Measurements from ENCODE around the gene ARRB1. TPM values are rescaled to one million over a fixed set of nuclear protein-coding genes. Genes with fewer than 3 reads are reported as not detected.
A peak's percentile ranks its signal among the peaks of the same experiment; 100 is the strongest.

Gene ARRB1
- total and polyA plus RNA-seq, 4 donors = 3.3 to 21.2 (median 12.5) TPM

DNA sequence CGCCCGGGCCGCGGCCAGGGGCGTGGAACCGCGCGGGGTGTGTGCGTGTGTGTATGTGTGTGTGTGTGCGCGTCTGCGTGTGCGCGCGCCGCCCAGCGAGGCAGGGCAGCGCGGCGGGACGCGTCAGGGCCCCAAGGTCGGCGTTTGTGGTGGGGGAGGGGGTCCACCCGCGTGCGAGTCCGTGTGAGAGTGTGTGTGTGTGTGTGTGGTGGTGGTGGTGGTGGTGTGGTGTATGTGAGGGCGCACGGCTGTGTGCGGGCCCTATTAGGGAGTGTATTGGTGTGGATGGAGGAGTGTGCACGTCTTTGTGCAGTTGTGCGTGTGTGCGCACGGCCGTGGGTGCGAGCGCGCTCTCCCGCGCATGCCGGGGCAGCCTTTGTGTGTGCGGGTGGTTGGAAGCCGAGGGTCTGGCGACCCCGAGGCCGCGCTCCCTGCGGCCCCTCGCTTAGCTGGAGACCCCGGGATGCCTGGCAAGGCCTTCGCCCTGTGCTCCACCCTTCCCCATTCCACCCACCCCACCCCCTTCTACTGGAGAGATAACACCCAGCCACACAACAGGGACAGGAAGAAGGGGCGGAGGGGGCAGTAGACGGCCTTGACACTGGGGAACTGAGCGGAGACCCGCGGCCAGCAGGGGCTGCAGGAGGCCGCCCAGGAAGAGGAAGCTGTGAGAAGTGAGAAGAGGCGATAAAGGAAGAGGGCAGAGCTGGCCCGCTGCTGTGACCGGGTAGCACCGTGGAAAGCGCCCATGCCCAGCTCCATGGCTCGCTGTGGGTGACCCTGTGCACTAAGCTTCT, 528 bp upstream of the ARRB1 start:
- peak; percentile 70 for DNase-seq (ENCODE audit: low spot score)
- no peaks in the 10 kb centered on the region for H3K27me3 ChIP-seq (ENCODE audit: control insufficient read depth in 4 of 4, insufficient read depth in 4 of 4, low read length in 3 of 4)
- H3K9ac ChIP-seq (ENCODE audit: low read depth in 1 of 2, low read length in 2 of 2) = no peak overlapping the region
- no peaks in the 10 kb centered on the region for H3K36me3 ChIP-seq (ENCODE audit: control insufficient read depth in 4 of 4, insufficient read depth in 3 of 4, low read depth in 1 of 4, low read length in 3 of 4)
- peak overlapping the region; percentile 80 to 92 for H3K27ac ChIP-seq (ENCODE audit: low read depth in 1 of 2, low read length in 2 of 2)
- TF ChIP-seq HNF4A (conservative IDR thresholded peaks at IDR 0.05) (no peak), RAD21 (IDR thresholded peaks at IDR 0.05) (peak in 1 of 2 donors; percentile 27), TAF1 (conservative IDR thresholded peaks at IDR 0.05) (no peak), NR2F2 (IDR thresholded peaks at IDR 0.05) (peak; percentile 93), RXRA (IDR thresholded peaks at IDR 0.05) (no peak), SP1 (IDR thresholded peaks at IDR 0.05) (no peak), YY1 (IDR thresholded peaks at IDR 0.05) (no peak), GABPA (IDR thresholded peaks at IDR 0.05 in 1 of 2, conservative IDR thresholded peaks at IDR 0.05 in 1 of 2) (no peak), JUND (IDR thresholded peaks at IDR 0.05) (no peak), FOXA2 (IDR thresholded peaks at IDR 0.05) (no peak), HNF4G (IDR thresholded peaks at IDR 0.05) (no peak), EGR1 (IDR thresholded peaks at IDR 0.05; ENCODE audit: low read depth in 2 of 2) (no peak), FOXA1 (IDR thresholded peaks at IDR 0.05) (no peak)
- TF ChIP-seq, protein P1, sequence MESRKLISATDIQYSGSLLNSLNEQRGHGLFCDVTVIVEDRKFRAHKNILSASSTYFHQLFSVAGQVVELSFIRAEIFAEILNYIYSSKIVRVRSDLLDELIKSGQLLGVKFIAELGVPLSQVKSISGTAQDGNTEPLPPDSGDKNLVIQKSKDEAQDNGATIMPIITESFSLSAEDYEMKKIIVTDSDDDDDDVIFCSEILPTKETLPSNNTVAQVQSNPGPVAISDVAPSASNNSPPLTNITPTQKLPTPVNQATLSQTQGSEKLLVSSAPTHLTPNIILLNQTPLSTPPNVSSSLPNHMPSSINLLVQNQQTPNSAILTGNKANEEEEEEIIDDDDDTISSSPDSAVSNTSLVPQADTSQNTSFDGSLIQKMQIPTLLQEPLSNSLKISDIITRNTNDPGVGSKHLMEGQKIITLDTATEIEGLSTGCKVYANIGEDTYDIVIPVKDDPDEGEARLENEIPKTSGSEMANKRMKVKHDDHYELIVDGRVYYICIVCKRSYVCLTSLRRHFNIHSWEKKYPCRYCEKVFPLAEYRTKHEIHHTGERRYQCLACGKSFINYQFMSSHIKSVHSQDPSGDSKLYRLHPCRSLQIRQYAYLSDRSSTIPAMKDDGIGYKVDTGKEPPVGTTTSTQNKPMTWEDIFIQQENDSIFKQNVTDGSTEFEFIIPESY (IDR thresholded peaks at IDR 0.05) = no peak
- TF ChIP-seq, protein P2, sequence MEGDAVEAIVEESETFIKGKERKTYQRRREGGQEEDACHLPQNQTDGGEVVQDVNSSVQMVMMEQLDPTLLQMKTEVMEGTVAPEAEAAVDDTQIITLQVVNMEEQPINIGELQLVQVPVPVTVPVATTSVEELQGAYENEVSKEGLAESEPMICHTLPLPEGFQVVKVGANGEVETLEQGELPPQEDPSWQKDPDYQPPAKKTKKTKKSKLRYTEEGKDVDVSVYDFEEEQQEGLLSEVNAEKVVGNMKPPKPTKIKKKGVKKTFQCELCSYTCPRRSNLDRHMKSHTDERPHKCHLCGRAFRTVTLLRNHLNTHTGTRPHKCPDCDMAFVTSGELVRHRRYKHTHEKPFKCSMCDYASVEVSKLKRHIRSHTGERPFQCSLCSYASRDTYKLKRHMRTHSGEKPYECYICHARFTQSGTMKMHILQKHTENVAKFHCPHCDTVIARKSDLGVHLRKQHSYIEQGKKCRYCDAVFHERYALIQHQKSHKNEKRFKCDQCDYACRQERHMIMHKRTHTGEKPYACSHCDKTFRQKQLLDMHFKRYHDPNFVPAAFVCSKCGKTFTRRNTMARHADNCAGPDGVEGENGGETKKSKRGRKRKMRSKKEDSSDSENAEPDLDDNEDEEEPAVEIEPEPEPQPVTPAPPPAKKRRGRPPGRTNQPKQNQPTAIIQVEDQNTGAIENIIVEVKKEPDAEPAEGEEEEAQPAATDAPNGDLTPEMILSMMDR (IDR thresholded peaks at IDR 0.05; ENCODE audit: low read depth, low read length, missing input control) = no peak
- TF ChIP-seq, protein P3, sequence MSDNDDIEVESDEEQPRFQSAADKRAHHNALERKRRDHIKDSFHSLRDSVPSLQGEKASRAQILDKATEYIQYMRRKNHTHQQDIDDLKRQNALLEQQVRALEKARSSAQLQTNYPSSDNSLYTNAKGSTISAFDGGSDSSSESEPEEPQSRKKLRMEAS (IDR thresholded peaks at IDR 0.05) = no peak
- TF ChIP-seq, protein P4, sequence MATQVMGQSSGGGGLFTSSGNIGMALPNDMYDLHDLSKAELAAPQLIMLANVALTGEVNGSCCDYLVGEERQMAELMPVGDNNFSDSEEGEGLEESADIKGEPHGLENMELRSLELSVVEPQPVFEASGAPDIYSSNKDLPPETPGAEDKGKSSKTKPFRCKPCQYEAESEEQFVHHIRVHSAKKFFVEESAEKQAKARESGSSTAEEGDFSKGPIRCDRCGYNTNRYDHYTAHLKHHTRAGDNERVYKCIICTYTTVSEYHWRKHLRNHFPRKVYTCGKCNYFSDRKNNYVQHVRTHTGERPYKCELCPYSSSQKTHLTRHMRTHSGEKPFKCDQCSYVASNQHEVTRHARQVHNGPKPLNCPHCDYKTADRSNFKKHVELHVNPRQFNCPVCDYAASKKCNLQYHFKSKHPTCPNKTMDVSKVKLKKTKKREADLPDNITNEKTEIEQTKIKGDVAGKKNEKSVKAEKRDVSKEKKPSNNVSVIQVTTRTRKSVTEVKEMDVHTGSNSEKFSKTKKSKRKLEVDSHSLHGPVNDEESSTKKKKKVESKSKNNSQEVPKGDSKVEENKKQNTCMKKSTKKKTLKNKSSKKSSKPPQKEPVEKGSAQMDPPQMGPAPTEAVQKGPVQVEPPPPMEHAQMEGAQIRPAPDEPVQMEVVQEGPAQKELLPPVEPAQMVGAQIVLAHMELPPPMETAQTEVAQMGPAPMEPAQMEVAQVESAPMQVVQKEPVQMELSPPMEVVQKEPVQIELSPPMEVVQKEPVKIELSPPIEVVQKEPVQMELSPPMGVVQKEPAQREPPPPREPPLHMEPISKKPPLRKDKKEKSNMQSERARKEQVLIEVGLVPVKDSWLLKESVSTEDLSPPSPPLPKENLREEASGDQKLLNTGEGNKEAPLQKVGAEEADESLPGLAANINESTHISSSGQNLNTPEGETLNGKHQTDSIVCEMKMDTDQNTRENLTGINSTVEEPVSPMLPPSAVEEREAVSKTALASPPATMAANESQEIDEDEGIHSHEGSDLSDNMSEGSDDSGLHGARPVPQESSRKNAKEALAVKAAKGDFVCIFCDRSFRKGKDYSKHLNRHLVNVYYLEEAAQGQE (IDR thresholded peaks at IDR 0.05) = peak; percentile 65
- TF ChIP-seq, protein P5, sequence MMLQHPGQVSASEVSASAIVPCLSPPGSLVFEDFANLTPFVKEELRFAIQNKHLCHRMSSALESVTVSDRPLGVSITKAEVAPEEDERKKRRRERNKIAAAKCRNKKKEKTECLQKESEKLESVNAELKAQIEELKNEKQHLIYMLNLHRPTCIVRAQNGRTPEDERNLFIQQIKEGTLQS (IDR thresholded peaks at IDR 0.05) = no peak
- 8% methylated on average over 64 of the region's 64 CpGs for WGBS
- H3K9me3 ChIP-seq (ENCODE audit: control insufficient read depth in 4 of 4, low read length in 3 of 4) = no peaks in the 10 kb centered on the region
- H3K4me3 ChIP-seq (ENCODE audit: low read depth in 1 of 3, low read length in 3 of 3) = peak overlapping the region in 2 of 3 donors; percentile 60 to 64
- H3K4me1 ChIP-seq (ENCODE audit: control insufficient read depth in 4 of 4, insufficient read depth in 4 of 4, low read length in 3 of 4) = peaks cover 0 to 55% (median 34%) of the 10 kb centered on the region in 4 donors
